Activated naive CD4-positive, alpha-beta T cell treated with anti-CD3 and anti-CD28 coated beads, Interleukin-2, amount 10 ng/mL, durations not matched to agents 7 days and 5 days (primary cell): ENCODE data around the gene RTL1.

ENCODE experiments used
- CTCF ChIA-PET: fragments of 350-600 bp; sonication (Branson Sonifier 250); formaldehyde crosslinking; loops from one replicate; lab custom pipeline; 2021; ENCODE audit warnings: antibody characterized with exemption; lab: Charles Lee
- DNase-seq: peaks from one replicate; pipeline ENCODE4 v3.0.0-alpha.2; 2020
- H3K27ac Mint-ChIP-seq: one replicate; pipeline ENCODE4 v1.8.0; 2021; ENCODE audit warnings: mild to moderate bottlenecking, moderate library complexity, mixed read lengths
- H3K27me3 Mint-ChIP-seq: one replicate; pipeline ENCODE4 v1.8.0; 2021; ENCODE audit warnings: mild to moderate bottlenecking, mixed read lengths
- H3K36me3 Mint-ChIP-seq: one replicate; pipeline ENCODE4 v1.8.0; 2021; ENCODE audit warnings: mixed read lengths
- H3K4me1 Mint-ChIP-seq: one replicate; pipeline ENCODE4 v1.8.0; 2021; ENCODE audit warnings: mixed read lengths
- H3K4me3 Mint-ChIP-seq: one replicate; pipeline ENCODE4 v1.8.0; 2021; ENCODE audit warnings: mild to moderate bottlenecking, moderate library complexity, mixed read lengths
- H3K9me3 Mint-ChIP-seq: one replicate; pipeline ENCODE4 v1.8.0; 2021; ENCODE audit warnings: mixed read lengths

The RTL1 gene

GRCh38 chr14:100846309-100846859 lies 57.1 kb downstream of the RTL1 start:
- no peak for DNase-seq
- Mint-ChIP-seq H3K36me3 (no peaks in the 10 kb centered on the region), H3K4me1 (peaks cover 4% of the 10 kb centered on the region), H3K27me3 (no peaks in the 10 kb centered on the region), H3K4me3 (no peak overlapping the region), H3K9me3 (no peaks in the 10 kb centered on the region), H3K27ac (no peak overlapping the region)
- CTCF ChIA-PET = no interaction called here

GRCh38 chr14:100845341-100845740 lies 58.2 kb downstream of the RTL1 start:
- Mint-ChIP-seq H3K4me3 (no peak overlapping the region), H3K4me1 (peaks cover 2% of the 10 kb centered on the region), H3K27ac (no peak overlapping the region), H3K9me3 (no peaks in the 10 kb centered on the region), H3K36me3 (no peaks in the 10 kb centered on the region), H3K27me3 (no peaks in the 10 kb centered on the region)
- no peak for DNase-seq
- CTCF ChIA-PET = no interaction called here

- H3K9me3 Mint-ChIP-seq = no peaks in the 10 kb centered on the region
- H3K27ac Mint-ChIP-seq = no peak overlapping the region
- no peak overlapping the region for H3K4me3 Mint-ChIP-seq
- no peak for DNase-seq
- H3K27me3 Mint-ChIP-seq = no peaks in the 10 kb centered on the region
- H3K4me1 Mint-ChIP-seq = peaks cover 2% of the 10 kb centered on the region
- no peaks in the 10 kb centered on the region for H3K36me3 Mint-ChIP-seq
- CTCF ChIA-PET = no interaction called here
Observed at GRCh38 chr14:100844846-100845245, 58.7 kb downstream of the RTL1 start.

- Mint-ChIP-seq H3K36me3 (no peaks in the 10 kb centered on the region), H3K27me3 (peaks cover under 1% of the 10 kb centered on the region), H3K27ac (no peak overlapping the region), H3K4me3 (no peak overlapping the region), H3K4me1 (peaks cover 2% of the 10 kb centered on the region), H3K9me3 (no peaks in the 10 kb centered on the region)
- no peak for DNase-seq
- CTCF ChIA-PET = no interaction called here
Observed at GRCh38 chr14:100844421-100844820, 59.1 kb downstream of the RTL1 start.

GRCh38 chr14:100844082-100844408 lies 59.5 kb downstream of the RTL1 start:
- no peak overlapping the region for H3K4me3 Mint-ChIP-seq
- no peak for DNase-seq
- H3K9me3 Mint-ChIP-seq = no peaks in the 10 kb centered on the region
- H3K4me1 Mint-ChIP-seq = peaks cover 2% of the 10 kb centered on the region
- no peak overlapping the region for H3K27ac Mint-ChIP-seq
- CTCF ChIA-PET = no interaction called here
- H3K27me3 Mint-ChIP-seq = peaks cover 4% of the 10 kb centered on the region
- no peaks in the 10 kb centered on the region for H3K36me3 Mint-ChIP-seq

GRCh38 chr14:100842799-100843198 lies 60.7 kb downstream of the RTL1 start:
- Mint-ChIP-seq H3K4me3 (no peak overlapping the region), H3K36me3 (no peaks in the 10 kb centered on the region), H3K4me1 (peaks cover 2% of the 10 kb centered on the region), H3K27ac (no peak overlapping the region), H3K27me3 (peaks cover 5% of the 10 kb centered on the region), H3K9me3 (no peaks in the 10 kb centered on the region)
- CTCF ChIA-PET = no interaction called here
- no peak for DNase-seq

- Mint-ChIP-seq H3K9me3 (no peaks in the 10 kb centered on the region), H3K27me3 (peaks cover 5% of the 10 kb centered on the region), H3K27ac (no peak overlapping the region), H3K4me1 (peaks cover 2% of the 10 kb centered on the region), H3K4me3 (no peak overlapping the region), H3K36me3 (no peaks in the 10 kb centered on the region)
- no peak for DNase-seq
- CTCF ChIA-PET = interaction anchor here (1.0 kb wide), 1 partner anchor 9 kb away, joined by 5 read pairs; no protein-coding TSS in a partner anchor
Observed at GRCh38 chr14:100841761-100842403, 61.6 kb downstream of the RTL1 start.

- H3K4me1 Mint-ChIP-seq = peaks cover 2% of the 10 kb centered on the region
- H3K9me3 Mint-ChIP-seq = no peaks in the 10 kb centered on the region
- CTCF ChIA-PET = interaction anchor here (1.0 kb wide), 1 partner anchor 10 kb away, joined by 5 read pairs; no protein-coding TSS in a partner anchor
- no peak overlapping the region for H3K4me3 Mint-ChIP-seq
- no peak for DNase-seq
- peaks cover 5% of the 10 kb centered on the region for H3K27me3 Mint-ChIP-seq
- H3K36me3 Mint-ChIP-seq = no peaks in the 10 kb centered on the region
- H3K27ac Mint-ChIP-seq = no peak overlapping the region
Observed at GRCh38 chr14:100841066-100841760, 62.3 kb downstream of the RTL1 start.

GRCh38 chr14:100840286-100841065 lies 63.0 kb downstream of the RTL1 start:
- peaks cover 2% of the 10 kb centered on the region for H3K4me1 Mint-ChIP-seq
- DNase-seq = no peak
- H3K4me3 Mint-ChIP-seq = no peak overlapping the region
- H3K36me3 Mint-ChIP-seq = no peaks in the 10 kb centered on the region
- H3K9me3 Mint-ChIP-seq = no peaks in the 10 kb centered on the region
- no peak overlapping the region for H3K27ac Mint-ChIP-seq
- CTCF ChIA-PET = no interaction called here
- H3K27me3 Mint-ChIP-seq = peaks cover 5% of the 10 kb centered on the region

GRCh38 chr14:100839681-100840111 lies 63.8 kb downstream of the RTL1 start:
- Mint-ChIP-seq H3K27me3 (peaks cover 9% of the 10 kb centered on the region), H3K9me3 (no peaks in the 10 kb centered on the region), H3K27ac (no peak overlapping the region), H3K36me3 (no peaks in the 10 kb centered on the region), H3K4me3 (no peak overlapping the region), H3K4me1 (peaks cover 2% of the 10 kb centered on the region)
- CTCF ChIA-PET = no interaction called here
- no peak for DNase-seq

- DNase-seq = no peak
- Mint-ChIP-seq H3K27me3 (peaks cover 9% of the 10 kb centered on the region), H3K36me3 (no peaks in the 10 kb centered on the region), H3K9me3 (no peaks in the 10 kb centered on the region), H3K4me1 (peaks cover 2% of the 10 kb centered on the region), H3K27ac (no peak overlapping the region), H3K4me3 (no peak overlapping the region)
- CTCF ChIA-PET = no interaction called here
Observed at GRCh38 chr14:100839315-100839585, 64.3 kb downstream of the RTL1 start.

GRCh38 chr14:100838493-100839314 lies 64.8 kb downstream of the RTL1 start:
- no peaks in the 10 kb centered on the region for H3K9me3 Mint-ChIP-seq
- H3K27me3 Mint-ChIP-seq = peaks cover 9% of the 10 kb centered on the region

GRCh38 chr14:100837805-100838350 lies 65.6 kb downstream of the RTL1 start:
- no peak for DNase-seq
- no peak overlapping the region for H3K27ac Mint-ChIP-seq
- CTCF ChIA-PET = no interaction called here
- H3K4me1 Mint-ChIP-seq = no peaks in the 10 kb centered on the region
- H3K27me3 Mint-ChIP-seq = peaks cover 9% of the 10 kb centered on the region
- H3K4me3 Mint-ChIP-seq = no peak overlapping the region
- no peaks in the 10 kb centered on the region for H3K36me3 Mint-ChIP-seq
- no peaks in the 10 kb centered on the region for H3K9me3 Mint-ChIP-seq

More at GRCh38 chr14:100838493-100839314, 64.8 kb downstream of the RTL1 start:
- no peaks in the 10 kb centered on the region for H3K4me1 Mint-ChIP-seq
- CTCF ChIA-PET = no interaction called here
- H3K4me3 Mint-ChIP-seq = no peak overlapping the region
- no peaks in the 10 kb centered on the region for H3K36me3 Mint-ChIP-seq
- no peak for DNase-seq
- H3K27ac Mint-ChIP-seq = no peak overlapping the region
